ENCODE measurements around the gene PPOX. TPM values are rescaled to one million over a fixed set of nuclear protein-coding genes. Genes with fewer than 3 reads are reported as not detected.

The PPOX gene
- total RNA-seq, 1 donor from 2014 or later = 25.6 TPM

DNA sequence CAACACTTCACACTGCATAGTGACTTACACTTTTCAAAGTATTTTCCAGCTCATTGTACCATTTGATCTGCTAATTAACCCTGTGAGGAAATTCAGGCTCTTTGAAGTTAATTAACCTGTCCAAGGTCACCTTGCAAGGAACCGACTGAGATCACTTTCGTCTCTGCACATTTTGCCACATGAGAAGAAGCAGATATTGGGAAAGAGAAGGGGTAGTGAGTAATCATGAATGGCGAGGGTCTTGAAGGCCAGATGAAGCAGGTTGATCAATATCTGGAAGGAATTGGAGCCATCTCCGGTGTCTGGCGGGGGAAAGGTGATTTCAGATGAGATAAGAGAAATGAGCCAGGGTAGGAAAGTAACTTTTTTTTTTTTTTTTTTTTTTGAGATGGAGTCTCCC is 53.8 kb downstream of the PPOX start:
- DNase-seq (ENCODE audit: low spot score) = no peak

Other genes starting within 250 kb of the PPOX start
- gene ITLN2, start 211.6 kb upstream of the PPOX start, total RNA-seq = not detected
- gene F11R, start 145.3 kb upstream of the PPOX start, total RNA-seq = 173 TPM
- 70.9 TPM for gene TSTD1, start 127.5 kb upstream of the PPOX start, total RNA-seq
- gene USF1, start 120.4 kb upstream of the PPOX start, total RNA-seq = 58.8 TPM
- gene ARHGAP30, start 96.5 kb upstream of the PPOX start, total RNA-seq = 16.2 TPM
- gene NECTIN4, start 76.9 kb upstream of the PPOX start, total RNA-seq = 20.3 TPM
- gene KLHDC9, start 68.1 kb upstream of the PPOX start, total RNA-seq = 14.3 TPM
- 35.4 TPM for gene PFDN2, start 48.4 kb upstream of the PPOX start, total RNA-seq
- gene NIT1, start 48.3 kb upstream of the PPOX start, total RNA-seq = 67.6 TPM
- gene DEDD, start 33.8 kb upstream of the PPOX start, total RNA-seq = 38.7 TPM
- gene UFC1, start 12.4 kb upstream of the PPOX start, total RNA-seq = 114 TPM
- gene USP21, start 6.9 kb upstream of the PPOX start, total RNA-seq = 42.4 TPM
- gene B4GALT3, start 11.1 kb downstream of the PPOX start, total RNA-seq = 36.4 TPM
- 7.3 TPM for gene ADAMTS4, start 32.6 kb downstream of the PPOX start, total RNA-seq
- gene NDUFS2, start 35.9 kb downstream of the PPOX start, total RNA-seq = 82.5 TPM
- 31.5 TPM for gene FCER1G, start 48.9 kb downstream of the PPOX start, total RNA-seq
- 5.1 TPM for gene APOA2, start 57.2 kb downstream of the PPOX start, total RNA-seq
- gene TOMM40L, start 59.6 kb downstream of the PPOX start, total RNA-seq = 15.1 TPM
- gene NR1I3, start 71.8 kb downstream of the PPOX start, total RNA-seq = not detected
- 17.7 TPM for gene PCP4L1, start 92.3 kb downstream of the PPOX start, total RNA-seq
- gene MPZ, start 143.5 kb downstream of the PPOX start, total RNA-seq = 9.0 TPM
- gene SDHC, start 148.0 kb downstream of the PPOX start, total RNA-seq = 203 TPM
- not detected for gene CFAP126, start 201.4 kb downstream of the PPOX start, total RNA-seq

Measured in mucosa of gallbladder (tissue), 1 donor.